Stimulated activated CD4-positive, alpha-beta T cell treated with anti-CD3 and anti-CD28 coated beads, Interleukin-4, amount 100 ng/mL, for 24 hours (primary cell): ENCODE data around the gene SF3B3.
"Not testable (repeated sequence)": the region's sequence is repeated elsewhere in the genome, so short reads cannot be mapped to it uniquely, and the experiment has no call there.

Source experiments
- DNase-seq: peaks from one replicate; pipeline ENCODE4 v3.0.0-alpha.2; 2020

Gene SF3B3

GRCh38 chr16:70569752-70570151 is 46.1 kb downstream of the SF3B3 start:
- no peak for DNase-seq

DNA sequence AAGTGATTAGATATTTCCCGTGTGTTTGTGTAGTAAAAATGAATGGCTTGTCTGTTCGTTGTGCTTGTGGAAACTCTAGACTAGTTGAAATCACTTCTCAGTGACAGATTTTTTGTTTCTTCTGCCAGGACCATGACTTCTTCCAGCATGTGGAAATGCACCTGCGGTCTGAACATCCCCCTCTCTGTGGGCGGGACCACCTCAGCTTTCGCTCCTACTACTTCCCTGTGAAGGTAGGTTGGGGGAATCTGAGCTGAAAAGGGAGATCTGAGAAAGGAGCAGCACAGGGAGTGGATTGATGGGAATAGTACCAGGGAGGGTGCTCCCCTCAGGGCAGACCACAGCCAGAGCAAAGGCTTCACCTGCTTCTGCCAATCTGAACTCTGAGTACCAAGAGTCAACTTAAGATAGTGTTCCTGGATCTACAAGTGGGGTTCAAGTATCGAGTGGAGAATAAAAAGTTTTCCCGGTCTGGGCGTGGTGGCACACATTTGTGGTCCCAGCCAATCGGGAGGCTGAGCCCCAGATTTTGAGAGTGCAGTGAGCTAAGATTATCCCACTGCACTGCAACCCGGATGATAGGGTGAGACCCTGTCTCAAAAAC is 47.5 kb downstream of the SF3B3 start:
- DNase-seq, result no peak

GRCh38 chr16:70571623-70572022 is 48.0 kb downstream of the SF3B3 start:
- no peak for DNase-seq

GRCh38 chr16:70572050-70572925 is 48.7 kb downstream of the SF3B3 start:
- DNase-seq, result no peak

GRCh38 chr16:70572926-70573270 is 49.3 kb downstream of the SF3B3 start:
- no peak for DNase-seq

- no peak for DNase-seq
Observed at GRCh38 chr16:70573451-70574121, 50.0 kb downstream of the SF3B3 start.

GRCh38 chr16:70574595-70575271 is 51.1 kb downstream of the SF3B3 start:
- no peak for DNase-seq

GRCh38 chr16:70575376-70575775 is 51.8 kb downstream of the SF3B3 start:
- DNase-seq, result no peak

DNA sequence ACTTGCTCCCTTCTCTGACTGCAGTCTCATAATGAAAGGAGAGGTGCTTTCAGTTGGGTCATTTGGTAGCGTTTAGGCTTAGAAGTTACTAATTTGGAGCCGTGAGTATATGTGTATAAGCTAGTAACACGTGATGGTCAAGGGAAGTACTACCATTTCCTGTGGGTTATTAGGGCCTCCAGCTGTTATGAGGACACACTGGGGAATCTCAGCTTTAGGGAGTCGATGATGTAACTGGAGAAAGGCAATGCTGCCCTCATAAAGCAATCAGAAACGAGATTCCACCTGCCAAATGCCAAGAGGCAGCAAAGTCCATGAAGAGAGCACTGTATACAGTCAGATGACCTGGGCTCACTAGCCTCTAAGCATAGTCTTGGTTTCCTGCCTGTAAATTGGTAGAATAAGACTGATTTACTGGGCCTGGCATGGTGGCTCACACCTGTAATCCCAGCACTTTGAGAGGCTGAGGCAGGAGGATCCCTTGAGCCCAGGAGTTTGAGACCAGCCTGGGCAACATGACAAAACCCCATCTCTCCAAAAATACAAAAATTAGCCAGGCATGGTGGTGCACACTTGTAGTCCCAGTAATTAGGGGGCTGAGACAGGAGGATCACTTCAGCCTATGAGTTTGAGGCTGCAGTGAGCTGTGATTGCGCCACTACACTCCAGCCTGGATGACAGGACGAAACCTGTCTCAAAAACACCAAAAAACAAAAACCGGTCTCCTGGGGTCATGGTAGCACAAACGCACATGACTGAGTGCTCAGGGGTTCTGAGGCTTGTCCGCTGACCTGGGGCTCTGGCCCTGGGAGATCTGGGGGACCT is 53.0 kb downstream of the SF3B3 start:
- DNase-seq, result no peak

GRCh38 chr16:70577256-70577698 is 53.7 kb downstream of the SF3B3 start:
- DNase-seq, result peak; percentile 15

GRCh38 chr16:70578035-70578434 is 54.4 kb downstream of the SF3B3 start:
- DNase-seq, result no peak

DNA sequence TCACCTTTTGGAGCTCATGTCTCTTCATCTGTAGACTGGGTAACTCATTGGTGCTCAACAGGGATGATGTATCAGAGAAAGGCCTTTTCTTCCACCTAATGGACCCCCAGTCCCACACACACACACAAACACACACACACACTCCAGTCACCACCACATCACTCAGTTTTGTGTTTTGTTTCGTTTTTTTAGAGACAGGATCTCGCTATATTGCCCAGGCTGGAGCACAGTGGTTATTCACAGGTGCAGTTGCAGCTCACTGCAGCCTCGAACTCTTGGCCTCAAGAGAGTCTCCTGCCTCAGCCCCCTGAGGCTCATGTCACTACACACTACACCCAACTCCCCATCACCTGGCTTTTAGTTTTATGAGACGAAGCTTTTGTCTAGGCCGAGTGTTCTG is 55.6 kb downstream of the SF3B3 start:
- no peak for DNase-seq

DNA sequence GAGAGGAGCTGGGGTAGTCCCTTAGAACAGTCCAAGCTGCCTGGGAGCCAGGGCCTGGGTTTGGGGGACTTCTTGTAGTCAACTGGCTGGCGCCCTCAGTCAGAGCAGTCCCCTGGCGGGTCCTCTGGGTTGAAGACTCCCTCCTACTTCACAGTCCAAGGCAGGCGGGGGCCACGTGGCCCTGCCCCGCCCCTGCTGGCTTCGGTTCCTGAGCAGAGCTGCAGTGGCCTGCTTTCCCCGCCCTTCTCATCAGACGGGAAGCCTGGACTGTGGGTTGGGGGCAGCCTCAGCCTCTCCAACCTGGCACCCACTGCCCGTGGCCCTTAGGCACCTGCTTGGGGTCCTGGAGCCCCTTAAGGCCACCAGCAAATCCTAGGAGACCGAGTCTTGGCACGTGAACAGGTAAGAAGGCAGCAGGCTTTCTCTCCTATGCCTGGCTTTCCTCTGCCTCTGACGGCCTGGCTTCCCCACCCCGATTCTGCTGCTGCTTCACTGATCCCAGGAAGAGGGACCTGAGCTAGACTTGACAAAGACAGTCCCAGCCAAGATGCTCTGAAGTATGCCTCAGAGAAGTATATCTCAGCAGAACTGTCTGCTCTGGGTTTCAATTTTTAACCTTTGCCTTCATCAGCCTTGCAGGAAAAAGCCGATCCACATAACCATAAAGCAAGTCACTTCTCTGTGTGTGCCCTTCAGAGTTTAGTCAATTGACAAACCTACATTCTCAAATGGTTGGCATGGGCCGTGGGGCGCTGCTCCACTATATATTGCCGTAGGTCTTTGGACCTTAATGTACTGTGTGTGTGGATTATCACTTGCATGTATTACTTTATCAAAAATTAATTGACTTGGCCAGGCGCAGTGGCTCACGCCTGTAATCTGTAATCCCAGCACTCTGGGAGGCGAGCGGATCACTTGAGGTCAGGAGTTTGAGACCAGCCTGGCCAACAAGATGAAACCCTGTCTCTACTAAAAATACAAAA is 56.3 kb downstream of the SF3B3 start:
- DNase-seq, result no peak

DNA sequence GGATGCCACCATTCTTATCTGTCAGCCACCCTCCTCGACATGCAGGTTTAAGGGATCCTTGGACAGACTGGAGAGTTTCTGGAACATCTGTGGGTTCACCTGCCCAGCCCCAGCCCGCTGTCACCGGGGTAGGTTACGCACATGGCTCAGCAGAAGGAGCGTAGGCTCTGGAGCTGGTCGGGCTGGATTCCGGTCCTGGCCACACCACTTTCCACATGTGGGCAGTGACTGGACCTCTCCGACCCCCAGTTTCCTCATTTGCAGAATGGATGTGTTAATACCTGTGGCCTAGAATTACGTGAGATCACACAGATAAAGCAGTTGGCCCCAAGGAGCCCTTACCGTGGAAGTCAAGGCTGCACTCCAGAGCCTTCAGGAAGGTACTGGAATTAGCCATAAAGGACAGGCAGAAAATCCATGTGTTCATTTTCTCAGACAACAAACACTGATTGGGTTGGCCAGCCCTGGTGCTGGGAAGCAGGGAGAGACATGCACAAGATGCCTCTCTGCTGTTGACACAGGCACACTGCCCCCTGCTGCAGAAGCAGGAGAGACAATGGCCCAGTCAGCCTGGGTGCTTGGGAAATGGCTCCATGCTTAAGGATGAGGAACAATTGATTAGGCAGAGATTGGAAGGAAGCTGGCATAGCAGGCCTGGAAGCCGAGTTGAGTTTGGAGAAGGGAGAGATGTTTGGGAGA is 58.8 kb downstream of the SF3B3 start:
- DNase-seq, result no peak

- no peak for DNase-seq
Observed at GRCh38 chr16:70586731-70587130, 63.1 kb downstream of the SF3B3 start.

DNA sequence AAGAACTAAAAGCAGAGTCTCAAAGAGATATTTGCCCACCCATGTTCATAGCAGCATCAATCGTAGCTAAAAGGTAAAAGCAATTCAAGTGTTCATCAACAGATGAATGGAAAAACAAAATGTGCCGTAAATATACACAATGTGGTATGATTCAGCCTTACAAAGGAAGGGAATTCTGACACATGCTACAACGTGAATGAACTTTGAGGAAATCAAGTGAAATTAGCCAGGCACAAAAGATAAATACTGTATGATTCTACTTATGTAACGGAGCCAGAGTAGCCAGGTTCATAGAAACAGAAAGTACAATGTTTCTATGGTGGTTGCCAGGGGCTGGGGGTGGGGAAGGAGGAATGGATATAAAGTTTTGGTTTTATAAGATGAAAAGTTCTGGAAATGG is 64.9 kb downstream of the SF3B3 start:
- no peak for DNase-seq

- not testable (repeated sequence) for DNase-seq
Observed at GRCh38 chr16:70589416-70589815, 65.8 kb downstream of the SF3B3 start.

- DNase-seq, result no peak
Observed at GRCh38 chr16:70589998-70590471, 66.4 kb downstream of the SF3B3 start.

DNA sequence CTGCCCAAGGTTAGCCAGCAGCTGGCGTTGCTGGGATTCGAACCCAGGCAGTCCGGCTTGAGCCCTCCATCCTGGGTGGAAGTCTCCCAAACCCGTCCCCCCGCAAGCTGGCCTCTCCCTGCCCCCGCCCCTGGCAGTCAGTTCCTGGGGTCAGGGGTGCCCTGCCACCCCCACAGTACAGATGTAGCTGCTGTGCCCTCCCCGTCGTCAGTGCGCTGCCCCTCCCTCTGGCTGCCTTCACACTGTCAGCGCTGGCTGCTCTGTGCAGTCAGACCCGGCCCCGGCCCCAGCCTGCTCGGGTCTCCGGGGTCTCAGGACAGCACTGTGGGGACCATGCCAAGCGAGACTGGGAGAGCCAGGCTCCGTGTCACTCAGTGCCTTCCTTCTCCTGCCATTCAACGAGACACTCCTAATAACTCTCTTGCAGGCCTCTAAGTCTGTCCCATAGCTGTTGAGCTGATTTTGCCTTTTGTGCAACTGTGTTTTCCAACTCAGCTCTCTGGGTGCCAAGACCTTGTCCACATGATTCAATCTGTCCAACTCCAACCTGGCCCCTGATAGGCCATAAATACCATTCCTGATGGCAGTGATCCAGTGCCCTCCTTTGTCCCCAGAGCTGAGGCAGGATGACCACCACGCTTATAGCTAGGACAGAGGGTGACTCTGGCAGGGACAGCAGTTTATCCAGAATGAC is 67.3 kb downstream of the SF3B3 start:
- no peak for DNase-seq

DNA sequence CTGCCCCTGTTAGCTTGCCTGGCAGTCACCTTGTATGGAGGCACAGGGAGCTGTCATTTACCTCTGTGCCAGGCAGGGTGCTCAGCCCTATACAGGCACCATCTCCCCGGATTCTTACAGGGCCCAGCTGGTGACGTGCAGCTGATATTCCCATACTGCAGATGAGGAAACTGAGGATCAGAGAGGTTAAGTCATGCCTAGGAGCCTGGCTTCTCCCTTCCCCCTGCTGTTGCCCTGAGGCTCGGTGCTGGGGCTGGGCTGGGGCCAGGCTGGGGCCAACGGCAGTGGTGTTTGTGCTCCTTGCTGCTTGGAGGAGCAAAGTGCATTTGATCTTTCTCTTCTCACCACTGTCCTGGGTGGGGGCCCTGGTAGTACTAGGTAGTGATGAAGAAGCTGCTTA is 68.0 kb downstream of the SF3B3 start:
- no peak for DNase-seq
